HCEC 1CT (cell line): ENCODE data around the gene MTX3.
A peak's percentile ranks its signal among the peaks of the same experiment; 100 is the strongest.

Source experiments
- DNase-seq: peaks from one replicate; pipeline ENCODE4 v3.0.0-alpha.2; 2017

MTX3 gene

GRCh38 chr5:79982136-79982535 lies 8.9 kb downstream of the MTX3 start:
- no peak for DNase-seq

GRCh38 chr5:79976759-79977515 lies 14.1 kb downstream of the MTX3 start:
- DNase-seq, result peak; percentile 39

- no peak for DNase-seq
These were observed 15.6 kb downstream of the MTX3 start for GRCh38 chr5:79975422-79975821.

GRCh38 chr5:79974886-79975285 lies 16.2 kb downstream of the MTX3 start:
- DNase-seq, result peak; percentile 81

- DNase-seq, result no peak
These were observed 17.1 kb downstream of the MTX3 start for GRCh38 chr5:79973996-79974395.

GRCh38 chr5:79973511-79973910 lies 17.6 kb downstream of the MTX3 start:
- DNase-seq, result no peak

GRCh38 chr5:79971156-79971555 lies 19.9 kb downstream of the MTX3 start:
- peak; percentile 95 for DNase-seq

- no peak for DNase-seq
These were observed 24.6 kb downstream of the MTX3 start for GRCh38 chr5:79966448-79966847.

- no peak for DNase-seq
These were observed 26.9 kb downstream of the MTX3 start for GRCh38 chr5:79964136-79964535.

GRCh38 chr5:79963261-79964061 lies 27.6 kb downstream of the MTX3 start:
- DNase-seq, result no peak

GRCh38 chr5:79962575-79963222 lies 28.4 kb downstream of the MTX3 start:
- peak; percentile 66 for DNase-seq

- DNase-seq, result no peak
These were observed 29.1 kb downstream of the MTX3 start for GRCh38 chr5:79961716-79962574.

GRCh38 chr5:79959407-79959806 lies 31.7 kb downstream of the MTX3 start:
- no peak for DNase-seq

GRCh38 chr5:79955941-79956670 lies 35.0 kb downstream of the MTX3 start:
- DNase-seq, result peak; percentile 61

- DNase-seq, result no peak
These were observed 35.6 kb downstream of the MTX3 start for GRCh38 chr5:79955356-79955895.

- peak; percentile 60 for DNase-seq
These were observed 36.4 kb downstream of the MTX3 start for GRCh38 chr5:79954620-79955019.

- DNase-seq, result no peak
These were observed 43.5 kb downstream of the MTX3 start for GRCh38 chr5:79947567-79947966.

- no peak for DNase-seq
These were observed 52.6 kb downstream of the MTX3 start for GRCh38 chr5:79938468-79938867.

GRCh38 chr5:79936646-79937216 lies 54.3 kb downstream of the MTX3 start:
- DNase-seq, result peak; percentile 7

- peak; percentile 29 for DNase-seq
These were observed 54.9 kb downstream of the MTX3 start for GRCh38 chr5:79936002-79936645.

GRCh38 chr5:79934681-79935080 lies 56.4 kb downstream of the MTX3 start:
- DNase-seq, result no peak
